WERI-Rb-1 (cell line): Measurements from ENCODE around the gene GRIP1.

Experiments used
- DNase-seq: peaks from one replicate; pipeline ENCODE4 v3.0.0-alpha.2; 2020
- H3K27ac ChIP-seq: fragments of 250-450 bp; sonication (Bioruptor Pico); 2 replicates; pipeline ENCODE4 v1.5.1; 2020; ENCODE audit warnings: mild to moderate bottlenecking, moderate library complexity
- H3K27me3 ChIP-seq: fragments of 250-450 bp; sonication (Bioruptor Pico); 2 replicates; pipeline ENCODE4 v1.5.1; 2021; ENCODE audit warnings: mild to moderate bottlenecking, low read depth, moderate library complexity; ENCODE audit not compliant: insufficient read depth, severe bottlenecking
- H3K36me3 ChIP-seq: fragments of 250-450 bp; sonication (Bioruptor Pico); 2 replicates; pipeline ENCODE4 v1.5.1; 2020; ENCODE audit warnings: mild to moderate bottlenecking, moderate library complexity
- H3K4me3 ChIP-seq: 2 replicates; pipeline ENCODE4 v1.5.1; 2011; ENCODE audit warnings: low read depth, mild to moderate bottlenecking, control low read depth, low read length
- H3K9me3 ChIP-seq: fragments of 250-450 bp; sonication (Bioruptor Pico); 2 replicates; pipeline ENCODE4 v1.5.1; 2021; ENCODE audit warnings: mild to moderate bottlenecking, moderate library complexity; ENCODE audit not compliant: severe bottlenecking
- TF ChIP-seq, protein P1 (sequence below): IDR thresholded peaks from 2 replicates; pipeline ENCODE4 v1.5.1; 2011; ENCODE audit warnings: low read depth, mild to moderate bottlenecking, control low read depth, inconsistent platforms, low read length

The GRIP1 gene

GRCh38 chr12:66537876-66538275 lies 141.0 kb downstream of the GRIP1 start:
- no peak overlapping the region for H3K4me3 ChIP-seq
- no peak overlapping the region for H3K27ac ChIP-seq
- H3K27me3 ChIP-seq = no peaks in the 10 kb centered on the region
- H3K9me3 ChIP-seq = no peaks in the 10 kb centered on the region
- peaks cover 15% of the 10 kb centered on the region for H3K36me3 ChIP-seq
- TF ChIP-seq, protein P1, sequence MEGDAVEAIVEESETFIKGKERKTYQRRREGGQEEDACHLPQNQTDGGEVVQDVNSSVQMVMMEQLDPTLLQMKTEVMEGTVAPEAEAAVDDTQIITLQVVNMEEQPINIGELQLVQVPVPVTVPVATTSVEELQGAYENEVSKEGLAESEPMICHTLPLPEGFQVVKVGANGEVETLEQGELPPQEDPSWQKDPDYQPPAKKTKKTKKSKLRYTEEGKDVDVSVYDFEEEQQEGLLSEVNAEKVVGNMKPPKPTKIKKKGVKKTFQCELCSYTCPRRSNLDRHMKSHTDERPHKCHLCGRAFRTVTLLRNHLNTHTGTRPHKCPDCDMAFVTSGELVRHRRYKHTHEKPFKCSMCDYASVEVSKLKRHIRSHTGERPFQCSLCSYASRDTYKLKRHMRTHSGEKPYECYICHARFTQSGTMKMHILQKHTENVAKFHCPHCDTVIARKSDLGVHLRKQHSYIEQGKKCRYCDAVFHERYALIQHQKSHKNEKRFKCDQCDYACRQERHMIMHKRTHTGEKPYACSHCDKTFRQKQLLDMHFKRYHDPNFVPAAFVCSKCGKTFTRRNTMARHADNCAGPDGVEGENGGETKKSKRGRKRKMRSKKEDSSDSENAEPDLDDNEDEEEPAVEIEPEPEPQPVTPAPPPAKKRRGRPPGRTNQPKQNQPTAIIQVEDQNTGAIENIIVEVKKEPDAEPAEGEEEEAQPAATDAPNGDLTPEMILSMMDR = no peak
- DNase-seq = no peak

DNA sequence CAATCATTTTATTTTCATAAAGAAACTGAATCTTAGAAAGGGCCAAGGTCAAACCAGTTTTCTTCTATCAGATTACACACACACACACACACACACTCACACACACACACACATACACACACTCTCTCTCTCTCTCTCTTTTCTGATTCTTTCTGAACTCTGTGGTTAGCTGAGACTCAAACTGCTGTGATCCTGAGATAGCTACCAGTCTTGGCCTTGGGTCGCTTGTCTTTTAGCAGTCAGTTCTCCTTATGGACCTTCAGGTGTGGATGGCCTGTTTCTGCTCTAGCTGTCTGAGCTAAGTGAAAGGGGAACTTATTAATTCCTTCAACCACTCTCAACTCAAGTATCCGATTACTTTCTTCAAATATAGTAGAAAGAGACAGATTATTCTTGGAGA lies 145.1 kb downstream of the GRIP1 start:
- DNase-seq = no peak
- no peak overlapping the region for H3K4me3 ChIP-seq
- H3K27me3 ChIP-seq = no peaks in the 10 kb centered on the region
- H3K9me3 ChIP-seq = no peaks in the 10 kb centered on the region
- peaks cover 16% of the 10 kb centered on the region for H3K36me3 ChIP-seq
- TF ChIP-seq, protein P1 = no peak
- no peak overlapping the region for H3K27ac ChIP-seq

DNA sequence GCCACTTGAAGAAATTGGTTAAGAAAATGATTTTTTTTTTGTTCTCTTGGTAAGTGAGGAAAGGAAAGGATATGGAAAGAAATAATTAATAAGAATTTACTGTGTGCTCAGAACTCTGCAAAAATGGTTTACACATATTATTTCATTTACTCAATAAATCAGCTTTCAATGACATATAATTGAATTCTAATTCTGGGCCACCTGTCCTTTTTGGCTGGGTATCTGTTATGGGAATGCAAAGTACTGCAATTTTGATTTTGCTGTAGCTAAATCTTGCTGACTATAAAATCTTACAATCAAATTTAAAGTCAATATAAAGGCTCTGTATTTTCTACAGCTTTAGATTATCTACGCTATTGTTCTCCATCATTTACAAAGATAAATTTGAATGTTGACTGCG lies 147.1 kb downstream of the GRIP1 start:
- Histone ChIP-seq H3K27ac (no peak overlapping the region), H3K9me3 (no peaks in the 10 kb centered on the region), H3K4me3 (no peak overlapping the region), H3K27me3 (no peaks in the 10 kb centered on the region), H3K36me3 (peaks cover 5% of the 10 kb centered on the region)
- TF ChIP-seq, protein P1 = no peak
- no peak for DNase-seq

DNA sequence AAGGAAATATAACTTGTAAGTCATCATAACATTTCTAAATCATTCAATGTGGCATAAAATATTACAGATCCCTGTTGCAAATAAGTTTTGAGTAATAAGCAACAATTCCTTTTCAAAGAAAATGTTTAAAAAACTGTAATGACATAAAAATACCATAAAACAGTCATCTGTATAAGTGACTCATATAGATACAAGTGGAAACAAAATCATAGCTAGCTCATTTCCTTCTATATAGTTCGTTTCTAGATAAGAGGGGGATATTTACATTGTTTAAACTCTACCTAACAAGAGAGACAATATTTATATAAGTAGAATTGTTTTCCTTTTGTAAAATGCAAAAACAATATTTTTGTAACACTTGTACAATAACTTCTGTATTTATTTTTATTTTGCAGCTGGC lies 148.9 kb downstream of the GRIP1 start:
- Histone ChIP-seq H3K9me3 (no peaks in the 10 kb centered on the region), H3K27ac (no peak overlapping the region), H3K4me3 (no peak overlapping the region), H3K27me3 (no peaks in the 10 kb centered on the region), H3K36me3 (peaks cover 5% of the 10 kb centered on the region)
- no peak for DNase-seq
- TF ChIP-seq, protein P1 = no peak

- Histone ChIP-seq H3K4me3 (no peak overlapping the region), H3K36me3 (peaks cover 3% of the 10 kb centered on the region; the same call in 1 of the 2 replicates), H3K9me3 (no peaks in the 10 kb centered on the region), H3K27ac (no peak overlapping the region), H3K27me3 (no peaks in the 10 kb centered on the region)
- no peak for DNase-seq
- TF ChIP-seq, protein P1 = no peak
These were observed 162.3 kb downstream of the GRIP1 start for GRCh38 chr12:66516561-66516960.

- no peak overlapping the region for H3K4me3 ChIP-seq
- H3K9me3 ChIP-seq = no peaks in the 10 kb centered on the region
- TF ChIP-seq, protein P1 = no peak
- H3K27me3 ChIP-seq = no peaks in the 10 kb centered on the region
- DNase-seq = no peak
- H3K27ac ChIP-seq = no peak overlapping the region
- H3K36me3 ChIP-seq = peaks cover 3% of the 10 kb centered on the region; the same call in 1 of the 2 replicates
These were observed 162.7 kb downstream of the GRIP1 start for GRCh38 chr12:66516133-66516532.
